Transverse colon (tissue), 4 donors: Measurements from ENCODE around the gene RHBDL2. TPM values are rescaled to one million over a fixed set of nuclear protein-coding genes. Genes with fewer than 3 reads are reported as not detected.

Source experiments
- DNase-seq: peaks from one replicate; pipeline ENCODE4 v3.0.0-alpha.2; 2019
- H3K27ac ChIP-seq, 4 donors: fragments of 200-600 bp; sonication (generic); 2 replicates each; pipeline ENCODE4 v1.5.1; 2016 to 2018; ENCODE audit warnings: inconsistent platforms in 4 of 4
- H3K27me3 ChIP-seq: fragments of 200-600 bp; sonication (generic); 2 replicates; pipeline ENCODE4 v1.5.1; 2017; ENCODE audit warnings: inconsistent platforms
- H3K36me3 ChIP-seq, 4 donors: fragments of 200-600 bp; sonication (generic); 2 replicates each; pipeline ENCODE4 v1.5.1; 2017 to 2019; ENCODE audit warnings: inconsistent platforms in 4 of 4
- H3K4me1 ChIP-seq, 4 donors: fragments of 200-600 bp; sonication (generic); 2 replicates each; pipeline ENCODE4 v1.5.1; 2017 to 2020; ENCODE audit warnings: inconsistent platforms in 4 of 4
- H3K4me3 ChIP-seq, 4 donors: fragments of 200-600 bp; sonication (generic); 1 replicate in 1 of 4; 2 replicates in 3 of 4; pipeline versions ENCODE4 v1.5.1 to v1.6.1; 2017 to 2019; ENCODE audit warnings: inconsistent platforms in 4 of 4
- H3K9me3 ChIP-seq, 2 donors: fragments of 200-600 bp; sonication (generic); 2 replicates each; pipeline ENCODE4 v1.5.1; 2017 to 2019; ENCODE audit warnings: inconsistent platforms in 2 of 2
- EP300 ChIP-seq: sonication (generic); formaldehyde crosslinking; IDR thresholded peaks from one replicate; pipeline ENCODE4 v1.6.1; 2017; ENCODE audit warnings: antibody characterized with exemption, low read depth
- POLR2A ChIP-seq: fragments of 450-650 bp; IDR thresholded peaks from one replicate; pipeline ENCODE4 v1.6.1; 2016; ENCODE audit warnings: antibody characterized with exemption, mild to moderate bottlenecking, moderate library complexity
- POLR2AphosphoS5 ChIP-seq, 3 donors: sonication (generic); formaldehyde crosslinking; IDR thresholded peaks; one replicate each; pipeline ENCODE4 v1.6.1; 2016; ENCODE audit warnings: antibody characterized with exemption in 3 of 3
- WGBS, 2 donors: methylation state at CpG; one replicate each; pipeline ENCODE4 v1.1.5; 2018; ENCODE audit warnings: low coverage in 1 of 2; 5-methylcytosine and 5-hydroxymethylcytosine counted together
- in situ Hi-C, 4 donors: fragments of 200-750 bp; cut with MboI; loops; one replicate each; pipeline versions ENCODE4 v1.15.0 to v1.15.1; 2017; ENCODE audit warnings: low sequenced_read_pairs in 3 of 4, low pct_ligation_motif_present in 1 of 4, low pct_unique_long_range_greater_than_20kb in 1 of 4
- intact Hi-C: fragments of 100-400 bp; cut with DNase I; formaldehyde crosslinking; loops from one replicate; pipeline ENCODE4 v1.15.1; 2023; ENCODE audit warnings: low total_unique reads
- total RNA-seq, 4 donors: library from RNA; depleted of rRNA; stranded (reverse); fragments of >200 nt; gene quantifications; one replicate each; pipeline ENCODE4 v1.1.0, GENCODE V29; 2016
- TF ChIP-seq, protein P1 (sequence below), 5 experiments: fragments of 200-600 bp in 3 of 5; fragments of 450-650 bp in 2 of 5; sonication (generic) in 3 of 5; IDR thresholded peaks; 1 replicate in 2 of 5; 2 replicates in 3 of 5; pipeline ENCODE4 v1.5.1; 2016 to 2017; ENCODE audit warnings: antibody characterized with exemption in 5 of 5, inconsistent platforms in 3 of 5, mild to moderate bottlenecking in 2 of 5, moderate library complexity in 1 of 5

Gene RHBDL2
- total RNA-seq, 4 donors from 2014 or later, result 3.7 to 22.5 (median 17.6) TPM

DNA sequence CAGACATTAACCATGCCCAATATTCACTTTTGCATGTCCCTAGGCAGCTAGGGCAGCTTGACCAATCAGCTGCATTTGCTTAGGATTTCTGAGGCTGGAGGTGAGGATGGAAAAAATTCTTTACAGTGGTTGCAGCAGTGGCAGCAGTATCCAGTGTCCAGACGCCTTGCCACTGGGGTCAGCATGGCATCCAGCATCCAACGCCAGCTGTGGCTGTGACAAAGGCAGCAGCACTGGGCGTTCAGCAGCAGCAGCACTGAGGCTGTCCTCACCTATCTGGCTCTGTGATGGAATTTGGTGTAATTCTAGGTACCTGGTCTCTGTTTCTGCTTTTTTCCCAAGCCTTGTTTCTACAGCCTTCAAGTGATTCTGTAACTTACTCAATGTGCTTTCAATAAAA, 15.5 kb downstream of the RHBDL2 start:
- WGBS, 2 donors, result 86% methylated on average over 3 of the region's 3 CpGs; no CpG with 5 or more reads in 1 of the 2 donors
- intact Hi-C loops (no loop called here), in situ Hi-C loops (no loop called here)
- no peaks in the 10 kb centered on the region for H3K9me3 ChIP-seq
- H3K27ac ChIP-seq, result no peak overlapping the region
- no peaks in the 10 kb centered on the region for H3K27me3 ChIP-seq
- no peaks in the 10 kb centered on the region for H3K36me3 ChIP-seq
- peaks cover 0 to 6% (median 4%) of the 10 kb centered on the region in 4 donors for H3K4me1 ChIP-seq
- TF ChIP-seq POLR2AphosphoS5 (IDR thresholded peaks at IDR 0.05), result no peak
- no peak for TF ChIP-seq EP300
- no peak for TF ChIP-seq POLR2A
- TF ChIP-seq, protein P1, sequence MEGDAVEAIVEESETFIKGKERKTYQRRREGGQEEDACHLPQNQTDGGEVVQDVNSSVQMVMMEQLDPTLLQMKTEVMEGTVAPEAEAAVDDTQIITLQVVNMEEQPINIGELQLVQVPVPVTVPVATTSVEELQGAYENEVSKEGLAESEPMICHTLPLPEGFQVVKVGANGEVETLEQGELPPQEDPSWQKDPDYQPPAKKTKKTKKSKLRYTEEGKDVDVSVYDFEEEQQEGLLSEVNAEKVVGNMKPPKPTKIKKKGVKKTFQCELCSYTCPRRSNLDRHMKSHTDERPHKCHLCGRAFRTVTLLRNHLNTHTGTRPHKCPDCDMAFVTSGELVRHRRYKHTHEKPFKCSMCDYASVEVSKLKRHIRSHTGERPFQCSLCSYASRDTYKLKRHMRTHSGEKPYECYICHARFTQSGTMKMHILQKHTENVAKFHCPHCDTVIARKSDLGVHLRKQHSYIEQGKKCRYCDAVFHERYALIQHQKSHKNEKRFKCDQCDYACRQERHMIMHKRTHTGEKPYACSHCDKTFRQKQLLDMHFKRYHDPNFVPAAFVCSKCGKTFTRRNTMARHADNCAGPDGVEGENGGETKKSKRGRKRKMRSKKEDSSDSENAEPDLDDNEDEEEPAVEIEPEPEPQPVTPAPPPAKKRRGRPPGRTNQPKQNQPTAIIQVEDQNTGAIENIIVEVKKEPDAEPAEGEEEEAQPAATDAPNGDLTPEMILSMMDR (IDR thresholded peaks at IDR 0.05), result no peak
- no peak for DNase-seq
- H3K4me3 ChIP-seq, result no peak overlapping the region

DNA sequence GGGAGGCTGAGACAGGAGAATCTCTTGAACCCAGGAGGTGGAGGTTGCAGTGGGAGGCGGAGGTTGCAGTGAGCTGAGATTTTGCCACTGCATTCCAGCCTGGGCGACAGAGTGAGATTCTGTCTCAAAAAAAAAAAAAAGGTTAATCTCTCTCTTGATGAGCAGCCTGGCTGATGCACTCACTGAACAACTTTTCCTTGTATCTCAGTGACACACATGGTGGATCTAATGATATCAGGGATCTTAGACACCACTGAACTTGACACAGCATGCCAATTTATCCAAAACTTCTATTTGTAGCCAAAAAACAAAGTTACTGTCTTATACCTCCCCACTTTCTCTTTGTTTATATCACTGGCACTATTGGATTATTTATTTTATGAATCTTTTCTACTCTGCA, 16.2 kb downstream of the RHBDL2 start:
- TF ChIP-seq, protein P1 (IDR thresholded peaks at IDR 0.05), result no peak
- no peak for TF ChIP-seq POLR2AphosphoS5 (IDR thresholded peaks at IDR 0.05)
- TF ChIP-seq POLR2A, result no peak
- no peak for TF ChIP-seq EP300
- WGBS, 2 donors, result 90 to 91% methylated on average over 2 of the region's 2 CpGs
- Histone ChIP-seq H3K4me1 (peaks cover 0 to 6% (median 4%) of the 10 kb centered on the region in 4 donors), H3K36me3 (no peaks in the 10 kb centered on the region), H3K4me3 (no peak overlapping the region), H3K9me3 (no peaks in the 10 kb centered on the region), H3K27ac (no peak overlapping the region), H3K27me3 (no peaks in the 10 kb centered on the region)
- in situ Hi-C loops, result no loop called here
- no peak for DNase-seq
- intact Hi-C loops, result no loop called here

DNA sequence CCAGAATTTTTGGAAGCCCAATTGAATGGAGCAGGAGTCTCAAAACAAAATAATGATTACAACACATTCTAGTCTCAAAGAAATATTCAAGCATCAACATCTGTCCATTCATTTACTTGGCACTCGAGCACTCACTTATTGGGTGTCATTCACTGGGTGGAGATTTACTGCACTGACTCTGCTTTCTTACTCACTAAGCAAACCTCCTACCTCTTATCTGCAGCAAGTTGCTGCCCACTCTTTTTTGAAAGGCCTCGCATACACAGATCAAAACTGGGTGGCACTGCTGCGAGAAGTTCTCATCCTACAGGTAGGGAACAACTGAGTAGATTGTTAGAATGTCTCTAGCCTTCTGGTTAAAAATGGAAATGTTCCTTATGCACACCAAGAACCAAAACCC, 18.0 kb downstream of the RHBDL2 start:
- intact Hi-C loops, result no loop called here
- in situ Hi-C loops, result no loop called here
- Histone ChIP-seq H3K27me3 (no peaks in the 10 kb centered on the region), H3K9me3 (no peaks in the 10 kb centered on the region), H3K4me1 (peaks cover 0 to 6% (median 4%) of the 10 kb centered on the region in 4 donors), H3K36me3 (no peaks in the 10 kb centered on the region), H3K4me3 (no peak overlapping the region), H3K27ac (peak overlapping the region in 3 of 4 donors; percentile 9 to 45 (median 20))
- 44 to 83% methylated on average over 1 to 3 of the region's 3 CpGs for WGBS, 2 donors
- TF ChIP-seq EP300 (no peak), POLR2AphosphoS5 (IDR thresholded peaks at IDR 0.05) (no peak)
- DNase-seq, result no peak

DNA sequence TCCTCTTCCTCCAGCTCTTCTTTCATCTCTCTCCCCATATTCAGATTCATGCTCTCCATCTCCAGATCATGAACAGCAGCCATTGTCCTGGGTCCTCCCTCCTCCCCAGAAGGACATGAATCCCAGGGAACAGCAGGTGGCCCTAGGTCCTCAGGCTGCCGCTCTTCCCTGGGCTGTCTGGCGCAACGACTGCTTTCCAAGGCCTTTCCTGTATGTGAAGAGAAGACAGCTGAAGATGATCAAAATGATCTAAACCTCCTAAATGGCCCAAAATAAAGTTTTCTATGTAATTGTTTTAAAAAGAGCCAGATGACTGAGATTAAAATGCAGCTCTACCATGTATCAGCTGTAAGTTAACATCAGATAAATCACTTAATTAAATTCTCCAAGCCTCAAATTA, 22.5 kb downstream of the RHBDL2 start:
- in situ Hi-C loops, result no loop called here
- no peak for DNase-seq
- Histone ChIP-seq H3K36me3 (no peaks in the 10 kb centered on the region), H3K27ac (no peak overlapping the region), H3K4me3 (no peak overlapping the region), H3K4me1 (peaks cover 0 to 5% (median 4%) of the 10 kb centered on the region in 4 donors), H3K9me3 (no peaks in the 10 kb centered on the region), H3K27me3 (no peaks in the 10 kb centered on the region)
- intact Hi-C loops, result no loop called here
- 86% methylated on average over 3 of the region's 3 CpGs; no CpG with 5 or more reads in 1 of the 2 donors for WGBS, 2 donors
- TF ChIP-seq, protein P1 (IDR thresholded peaks at IDR 0.05), result no peak
- no peak for TF ChIP-seq EP300
- no peak for TF ChIP-seq POLR2A
- no peak for TF ChIP-seq POLR2AphosphoS5 (IDR thresholded peaks at IDR 0.05)

DNA sequence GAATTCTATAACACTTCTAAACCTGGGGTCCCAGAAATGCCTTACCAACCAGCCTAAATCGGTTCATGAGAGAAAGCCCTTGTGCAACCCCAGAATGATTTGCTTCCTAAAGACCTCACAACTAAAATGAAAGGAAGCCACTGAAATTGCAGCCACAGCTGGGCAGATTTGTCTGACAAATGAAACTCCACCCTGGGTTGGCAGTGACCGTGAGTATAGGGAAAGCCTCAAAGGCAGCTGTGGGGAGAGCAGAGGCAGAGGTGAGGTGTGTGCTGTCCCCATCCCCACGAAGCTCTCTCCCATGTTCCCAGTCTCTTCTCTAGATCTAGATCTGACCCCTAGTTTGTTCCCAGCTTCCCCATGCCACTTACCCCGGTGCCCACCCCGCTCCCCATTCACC, 23.1 kb downstream of the RHBDL2 start:
- H3K27ac ChIP-seq, result no peak overlapping the region

More for the DNA sequence above, 23.1 kb downstream of the RHBDL2 start:
- TF ChIP-seq, protein P1 (IDR thresholded peaks at IDR 0.05), result no peak
- intact Hi-C loops (no loop called here), in situ Hi-C loops (no loop called here)
- no peak for DNase-seq
- WGBS, 2 donors, result 78 to 100% methylated on average over 2 to 5 of the region's 5 CpGs
- Histone ChIP-seq H3K9me3 (no peaks in the 10 kb centered on the region), H3K27me3 (no peaks in the 10 kb centered on the region), H3K4me1 (peaks cover 0 to 3% (median 0%) of the 10 kb centered on the region in 4 donors), H3K36me3 (no peaks in the 10 kb centered on the region), H3K4me3 (no peak overlapping the region)
